ENCODE data around the gene CDC16. TPM values are rescaled to one million over a fixed set of nuclear protein-coding genes. Genes with fewer than 3 reads are reported as not detected.

Gene CDC16
- total and polyA plus RNA-seq, 7 donors, result 31.4 to 76.2 (median 39.4) TPM

DNA sequence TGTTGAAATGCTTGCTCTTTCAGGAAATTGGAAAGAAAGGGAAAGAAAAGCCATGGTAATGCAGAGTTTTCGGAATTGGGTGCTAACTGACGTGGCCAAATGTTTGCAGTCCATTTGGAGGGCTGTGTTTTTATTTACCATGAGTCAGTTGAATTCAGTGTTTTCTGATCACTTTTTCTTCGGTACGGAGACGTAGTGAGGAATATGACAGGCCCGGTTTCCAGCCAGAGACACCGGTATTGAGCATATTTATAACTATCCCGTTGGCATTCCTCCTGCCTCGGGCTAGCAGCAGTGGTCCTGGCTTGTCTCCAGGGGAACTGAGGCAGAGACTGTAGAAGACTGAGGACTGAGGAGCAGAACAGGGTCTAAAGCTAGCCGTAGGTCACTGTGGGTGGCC lies 1.0 kb downstream of the CDC16 start:
- H3K36me3 ChIP-seq, result peaks cover 0 to 41% (median 24%) of the 10 kb centered on the region in 4 donors
- intact Hi-C loops (cut with DNase I), result no loop called here
- WGBS, 2 donors, result 7 to 40% methylated on average over 10 of the region's 10 CpGs

DNA sequence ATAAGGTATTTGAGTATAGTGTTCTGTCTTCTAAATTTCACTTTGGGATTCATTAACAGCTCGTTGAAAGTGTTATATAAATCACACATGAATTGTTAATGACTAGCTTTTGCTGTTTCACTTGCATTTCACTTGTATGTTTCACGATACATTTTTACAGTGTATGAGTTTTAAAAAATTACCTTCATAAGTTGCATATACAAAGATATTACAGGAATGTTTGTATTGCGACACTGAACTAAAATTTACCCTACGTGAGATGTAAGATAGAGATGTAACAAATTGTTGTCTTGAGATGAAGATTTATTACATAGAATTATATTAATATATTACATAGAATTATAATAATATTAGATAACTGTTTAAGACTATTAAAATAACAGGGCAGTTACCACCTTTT lies 1.5 kb downstream of the CDC16 start:
- H3K27ac ChIP-seq, result peak overlapping the region in 2 of 4 donors; percentile 83 to 88
- H3K36me3 ChIP-seq, result peaks cover 0 to 46% (median 29%) of the 10 kb centered on the region in 4 donors
- peak overlapping the region in 3 of 4 donors; percentile 85 to 98 (median 97) for H3K4me3 ChIP-seq
- H3K4me1 ChIP-seq, result peaks cover 0 to 16% (median 10%) of the 10 kb centered on the region in 4 donors
- no peak for DNase-seq
- no peaks in the 10 kb centered on the region for H3K9me3 ChIP-seq
- 53 to 75% methylated on average over 4 of the region's 4 CpGs for WGBS, 2 donors
- no peaks in the 10 kb centered on the region for H3K27me3 ChIP-seq
- TF ChIP-seq, protein P1, sequence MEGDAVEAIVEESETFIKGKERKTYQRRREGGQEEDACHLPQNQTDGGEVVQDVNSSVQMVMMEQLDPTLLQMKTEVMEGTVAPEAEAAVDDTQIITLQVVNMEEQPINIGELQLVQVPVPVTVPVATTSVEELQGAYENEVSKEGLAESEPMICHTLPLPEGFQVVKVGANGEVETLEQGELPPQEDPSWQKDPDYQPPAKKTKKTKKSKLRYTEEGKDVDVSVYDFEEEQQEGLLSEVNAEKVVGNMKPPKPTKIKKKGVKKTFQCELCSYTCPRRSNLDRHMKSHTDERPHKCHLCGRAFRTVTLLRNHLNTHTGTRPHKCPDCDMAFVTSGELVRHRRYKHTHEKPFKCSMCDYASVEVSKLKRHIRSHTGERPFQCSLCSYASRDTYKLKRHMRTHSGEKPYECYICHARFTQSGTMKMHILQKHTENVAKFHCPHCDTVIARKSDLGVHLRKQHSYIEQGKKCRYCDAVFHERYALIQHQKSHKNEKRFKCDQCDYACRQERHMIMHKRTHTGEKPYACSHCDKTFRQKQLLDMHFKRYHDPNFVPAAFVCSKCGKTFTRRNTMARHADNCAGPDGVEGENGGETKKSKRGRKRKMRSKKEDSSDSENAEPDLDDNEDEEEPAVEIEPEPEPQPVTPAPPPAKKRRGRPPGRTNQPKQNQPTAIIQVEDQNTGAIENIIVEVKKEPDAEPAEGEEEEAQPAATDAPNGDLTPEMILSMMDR (IDR thresholded peaks at IDR 0.05), result no peak
- TF ChIP-seq POLR2A (IDR thresholded peaks at IDR 0.05) (no peak), EP300 (IDR thresholded peaks at IDR 0.05) (no peak), POLR2AphosphoS5 (IDR thresholded peaks at IDR 0.05) (no peak)
- intact Hi-C loops (cut with DNase I), result no loop called here

More for the DNA sequence above, 1.0 kb downstream of the CDC16 start:
- TF ChIP-seq, protein P1 (IDR thresholded peaks at IDR 0.05), result no peak
- TF ChIP-seq POLR2AphosphoS5 (IDR thresholded peaks at IDR 0.05), result no peak
- TF ChIP-seq EP300 (IDR thresholded peaks at IDR 0.05), result no peak
- no peak for TF ChIP-seq POLR2A (IDR thresholded peaks at IDR 0.05)
- Histone ChIP-seq H3K27me3 (no peaks in the 10 kb centered on the region), H3K4me3 (peak overlapping the region; percentile 83 to 98 (median 91)), H3K9me3 (no peaks in the 10 kb centered on the region), H3K4me1 (peaks cover 0 to 16% (median 10%) of the 10 kb centered on the region in 4 donors), H3K27ac (peak overlapping the region; percentile 83 to 88 (median 86))
- no peak for DNase-seq

DNA sequence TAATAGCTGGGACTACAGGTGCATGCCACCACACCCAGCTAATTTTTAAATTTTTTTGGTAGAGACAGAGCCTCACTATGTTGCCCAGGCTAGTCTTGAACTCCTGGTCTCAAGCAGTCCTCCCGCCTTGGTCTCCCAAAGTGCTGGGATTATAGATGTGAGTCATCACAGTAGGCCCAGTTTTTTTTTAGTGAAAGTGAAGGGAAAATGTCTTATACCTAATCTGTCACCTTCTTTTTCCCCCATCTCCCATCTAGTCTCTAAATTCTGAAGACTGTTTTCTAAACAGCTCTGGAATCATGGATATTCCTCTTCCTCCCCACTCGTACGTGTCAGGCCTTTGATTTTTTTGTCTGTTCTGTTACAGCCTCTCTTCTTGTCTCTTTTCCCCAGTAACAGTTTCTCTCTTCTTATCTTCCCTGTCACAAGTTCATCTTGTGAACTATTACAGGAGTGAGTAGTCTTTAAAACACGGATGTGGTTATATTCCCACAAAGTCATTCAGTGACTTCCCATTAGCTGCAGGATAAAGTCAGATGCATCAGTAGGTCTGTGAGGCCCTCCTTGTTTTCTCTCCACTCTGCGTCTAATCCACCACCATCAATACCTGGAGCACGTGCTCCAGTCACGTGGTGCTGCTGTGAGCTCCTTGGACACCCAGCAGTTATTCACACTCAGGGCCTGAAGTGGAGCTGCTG lies 2.9 kb downstream of the CDC16 start:
- intact Hi-C loops (cut with DNase I), result no loop called here
- H3K4me1 ChIP-seq, result peaks cover 0 to 16% (median 10%) of the 10 kb centered on the region in 4 donors
- 93 to 94% methylated on average over 7 of the region's 7 CpGs for WGBS, 2 donors
- no peak overlapping the region for H3K27ac ChIP-seq
- no peaks in the 10 kb centered on the region for H3K9me3 ChIP-seq
- DNase-seq, result no peak
- TF ChIP-seq POLR2AphosphoS5 (IDR thresholded peaks at IDR 0.05) (no peak), POLR2A (IDR thresholded peaks at IDR 0.05) (no peak), EP300 (IDR thresholded peaks at IDR 0.05) (no peak)
- TF ChIP-seq, protein P1 (IDR thresholded peaks at IDR 0.05), result no peak
- no peak overlapping the region for H3K4me3 ChIP-seq
- peaks cover 4 to 60% (median 42%) of the 10 kb centered on the region in 4 donors for H3K36me3 ChIP-seq
- no peaks in the 10 kb centered on the region for H3K27me3 ChIP-seq

DNA sequence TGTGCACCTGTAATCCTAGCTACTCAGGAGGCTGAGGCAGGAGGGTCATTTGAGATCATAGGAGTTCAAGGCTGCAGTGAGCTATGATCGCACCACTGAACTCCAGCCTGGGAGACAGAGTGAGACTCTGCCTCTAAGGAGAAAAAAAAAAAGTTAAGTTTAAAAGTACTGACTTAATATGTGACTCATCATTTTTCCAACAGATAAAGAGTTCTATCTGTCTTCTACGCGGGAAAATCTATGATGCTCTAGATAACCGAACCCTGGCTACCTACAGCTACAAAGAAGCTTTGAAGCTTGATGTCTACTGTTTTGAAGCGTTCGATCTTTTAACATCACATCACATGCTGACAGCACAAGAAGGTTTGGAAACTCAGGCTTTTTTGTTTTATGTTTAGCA lies 7.2 kb downstream of the CDC16 start:
- intact Hi-C loops (cut with DNase I), result no loop called here

DNA sequence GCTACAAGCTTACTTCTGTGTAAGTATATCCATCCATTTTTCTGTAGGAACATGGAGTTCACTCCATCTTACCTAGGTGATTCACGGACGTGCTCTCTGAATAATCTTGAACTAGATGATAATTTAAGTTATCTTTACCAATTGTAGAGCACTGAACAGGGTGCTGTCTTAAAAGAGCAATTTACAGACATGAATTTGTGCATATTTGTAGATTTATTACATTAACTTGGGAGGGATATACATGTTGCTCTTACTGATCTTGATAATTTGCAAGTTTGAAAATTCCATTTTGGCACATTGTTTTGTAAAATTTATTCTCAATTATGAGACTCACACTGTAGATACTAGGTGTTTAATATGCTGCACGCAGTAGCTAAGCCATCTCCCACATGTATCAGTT lies 9.3 kb downstream of the CDC16 start:
- H3K9me3 ChIP-seq, result no peaks in the 10 kb centered on the region
- no peaks in the 10 kb centered on the region for H3K4me1 ChIP-seq
- no peak overlapping the region for H3K27ac ChIP-seq
- 96% methylated on average over 3 of the region's 3 CpGs for WGBS, 2 donors
- no peak overlapping the region for H3K4me3 ChIP-seq
- peaks cover 7 to 100% (median 71%) of the 10 kb centered on the region in 4 donors for H3K36me3 ChIP-seq
- no peak for DNase-seq
- TF ChIP-seq POLR2A (IDR thresholded peaks at IDR 0.05) (no peak), EP300 (IDR thresholded peaks at IDR 0.05) (no peak), POLR2AphosphoS5 (IDR thresholded peaks at IDR 0.05) (no peak)
- TF ChIP-seq, protein P1 (IDR thresholded peaks at IDR 0.05), result no peak
- no peaks in the 10 kb centered on the region for H3K27me3 ChIP-seq
- intact Hi-C loops (cut with DNase I), result no loop called here

More for the DNA sequence above, 7.2 kb downstream of the CDC16 start:
- WGBS, 2 donors, result 89 to 97% methylated on average over 6 of the region's 6 CpGs
- Histone ChIP-seq H3K36me3 (peaks cover 4 to 100% (median 79%) of the 10 kb centered on the region in 4 donors), H3K27ac (no peak overlapping the region), H3K4me1 (no peaks in the 10 kb centered on the region), H3K27me3 (no peaks in the 10 kb centered on the region), H3K4me3 (no peak overlapping the region), H3K9me3 (no peaks in the 10 kb centered on the region)
- TF ChIP-seq EP300 (IDR thresholded peaks at IDR 0.05), result no peak
- no peak for DNase-seq

Measured in sigmoid colon (tissue), 7 donors.